ENCODE results near the gene S100PBP. TPM values are rescaled to one million over a fixed set of nuclear protein-coding genes. Genes with fewer than 3 reads are reported as not detected.

S100PBP gene
- total RNA-seq, 4 donors from 2014 or later = 25.4 to 46.9 (median 29.8) TPM

GRCh38 chr1:32779242-32779641, 38.2 kb upstream of the S100PBP start:
- Histone ChIP-seq H3K9me3 (no peaks in the 10 kb centered on the region), H3K4me1 (peaks cover 0 to 18% (median 0%) of the 10 kb centered on the region in 3 donors), H3K36me3 (peaks cover 0 to 100% of the 10 kb centered on the region in 2 donors), H3K4me3 (no peak overlapping the region), H3K27me3 (no peaks in the 10 kb centered on the region), H3K27ac (no peak overlapping the region)
- WGBS, 2 donors (ENCODE audit: low coverage in 1 of 2) = 91% methylated on average over 5 of the region's 5 CpGs; no CpG with 5 or more reads in 1 of the 2 donors
- TF ChIP-seq POLR2AphosphoS5 (IDR thresholded peaks at IDR 0.05) (no peak), POLR2A (IDR thresholded peaks at IDR 0.05) (no peak)
- ATAC-seq = no peak

DNA sequence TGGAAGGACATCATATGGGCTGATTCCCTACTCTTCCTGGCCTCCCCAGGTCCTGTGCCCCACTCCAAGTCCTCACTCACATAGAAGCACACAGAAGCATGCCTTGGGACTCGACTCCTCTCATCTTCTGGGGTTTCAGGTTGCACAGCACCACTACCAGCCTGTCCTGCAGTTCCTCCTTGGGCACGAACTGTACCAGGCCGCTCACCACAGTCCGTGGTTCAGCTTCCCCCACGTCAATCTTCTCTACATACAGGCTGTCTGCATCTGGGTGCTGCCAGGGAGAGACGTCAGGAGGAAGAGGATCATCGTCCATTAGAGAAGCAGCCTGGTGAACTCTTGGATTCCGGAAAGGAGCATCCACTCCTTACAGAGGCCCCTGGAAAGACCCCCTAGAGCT, 37.4 kb upstream of the S100PBP start:
- Histone ChIP-seq H3K27ac (no peak overlapping the region), H3K36me3 (peaks cover 0 to 100% of the 10 kb centered on the region in 2 donors), H3K27me3 (no peaks in the 10 kb centered on the region), H3K4me3 (no peak overlapping the region), H3K4me1 (peaks cover 0 to 11% (median 0%) of the 10 kb centered on the region in 3 donors), H3K9me3 (no peaks in the 10 kb centered on the region)
- TF ChIP-seq EP300 (IDR thresholded peaks at IDR 0.05) = no peak
- no peak for TF ChIP-seq POLR2AphosphoS5 (IDR thresholded peaks at IDR 0.05)
- TF ChIP-seq, protein P1, sequence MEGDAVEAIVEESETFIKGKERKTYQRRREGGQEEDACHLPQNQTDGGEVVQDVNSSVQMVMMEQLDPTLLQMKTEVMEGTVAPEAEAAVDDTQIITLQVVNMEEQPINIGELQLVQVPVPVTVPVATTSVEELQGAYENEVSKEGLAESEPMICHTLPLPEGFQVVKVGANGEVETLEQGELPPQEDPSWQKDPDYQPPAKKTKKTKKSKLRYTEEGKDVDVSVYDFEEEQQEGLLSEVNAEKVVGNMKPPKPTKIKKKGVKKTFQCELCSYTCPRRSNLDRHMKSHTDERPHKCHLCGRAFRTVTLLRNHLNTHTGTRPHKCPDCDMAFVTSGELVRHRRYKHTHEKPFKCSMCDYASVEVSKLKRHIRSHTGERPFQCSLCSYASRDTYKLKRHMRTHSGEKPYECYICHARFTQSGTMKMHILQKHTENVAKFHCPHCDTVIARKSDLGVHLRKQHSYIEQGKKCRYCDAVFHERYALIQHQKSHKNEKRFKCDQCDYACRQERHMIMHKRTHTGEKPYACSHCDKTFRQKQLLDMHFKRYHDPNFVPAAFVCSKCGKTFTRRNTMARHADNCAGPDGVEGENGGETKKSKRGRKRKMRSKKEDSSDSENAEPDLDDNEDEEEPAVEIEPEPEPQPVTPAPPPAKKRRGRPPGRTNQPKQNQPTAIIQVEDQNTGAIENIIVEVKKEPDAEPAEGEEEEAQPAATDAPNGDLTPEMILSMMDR (IDR thresholded peaks at IDR 0.05) = no peak
- no peak for TF ChIP-seq POLR2A (IDR thresholded peaks at IDR 0.05)
- ATAC-seq = peak; percentile 28
- 87% methylated on average over 5 of the region's 8 CpGs; no CpG with 5 or more reads in 1 of the 2 donors for WGBS, 2 donors (ENCODE audit: low coverage in 1 of 2)

- TF ChIP-seq POLR2A (IDR thresholded peaks at IDR 0.05) (no peak), EP300 (IDR thresholded peaks at IDR 0.05) (no peak), POLR2AphosphoS5 (IDR thresholded peaks at IDR 0.05) (no peak)
- TF ChIP-seq, protein P1 (IDR thresholded peaks at IDR 0.05) = no peak
- H3K9me3 ChIP-seq = no peaks in the 10 kb centered on the region
- no peaks in the 10 kb centered on the region for H3K27me3 ChIP-seq
- ATAC-seq = no peak
- H3K4me1 ChIP-seq = peaks cover 0 to 4% (median 0%) of the 10 kb centered on the region in 3 donors
- WGBS, 2 donors (ENCODE audit: low coverage in 1 of 2) = 50 to 76% methylated on average over 1 to 5 of the region's 8 CpGs
- no peak overlapping the region for H3K27ac ChIP-seq
- peaks cover 0 to 100% of the 10 kb centered on the region in 2 donors for H3K36me3 ChIP-seq
- no peak overlapping the region for H3K4me3 ChIP-seq
These were observed 36.7 kb upstream of the S100PBP start for GRCh38 chr1:32780628-32781234.

DNA sequence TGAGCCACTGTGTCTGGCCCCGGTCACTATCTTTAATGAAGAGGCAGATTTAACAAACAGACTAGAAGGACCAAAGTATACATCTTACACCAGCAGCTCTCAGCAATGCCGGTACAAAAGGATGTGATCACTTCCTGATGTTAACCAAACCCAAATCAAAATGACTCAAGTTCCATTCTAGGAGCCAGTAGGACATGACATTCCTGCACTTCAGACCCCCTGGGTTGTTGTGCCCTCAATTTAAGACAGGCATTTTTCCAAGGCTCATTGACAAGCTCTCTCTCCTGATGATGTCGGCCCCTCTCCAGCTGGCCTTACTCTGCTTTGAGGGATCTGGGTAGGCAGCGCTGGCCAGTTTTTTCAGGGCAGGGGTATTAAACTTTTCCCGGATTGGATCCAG, 35.4 kb upstream of the S100PBP start:
- Histone ChIP-seq H3K27me3 (no peaks in the 10 kb centered on the region), H3K36me3 (peaks cover 0 to 100% of the 10 kb centered on the region in 2 donors), H3K27ac (no peak overlapping the region), H3K4me1 (peaks cover 0 to 5% (median 0%) of the 10 kb centered on the region in 3 donors), H3K4me3 (no peak overlapping the region), H3K9me3 (no peaks in the 10 kb centered on the region)
- TF ChIP-seq, protein P1 (IDR thresholded peaks at IDR 0.05) = no peak
- TF ChIP-seq POLR2AphosphoS5 (IDR thresholded peaks at IDR 0.05) (no peak), EP300 (IDR thresholded peaks at IDR 0.05) (no peak), POLR2A (IDR thresholded peaks at IDR 0.05) (no peak)
- no peak for ATAC-seq
- WGBS, 2 donors (ENCODE audit: low coverage in 1 of 2) = 86% methylated on average over 5 of the region's 5 CpGs; no CpG with 5 or more reads in 1 of the 2 donors

- TF ChIP-seq EP300 (IDR thresholded peaks at IDR 0.05) (no peak), POLR2A (IDR thresholded peaks at IDR 0.05) (no peak), POLR2AphosphoS5 (IDR thresholded peaks at IDR 0.05) (no peak)
- TF ChIP-seq, protein P1 (IDR thresholded peaks at IDR 0.05) = no peak
- WGBS, 2 donors (ENCODE audit: low coverage in 1 of 2) = 84 to 93% methylated on average over 5 of the region's 5 CpGs
- peaks cover 0 to 97% of the 10 kb centered on the region in 2 donors for H3K36me3 ChIP-seq
These were observed 33.6 kb upstream of the S100PBP start for GRCh38 chr1:32783851-32784250.

More at GRCh38 chr1:32783851-32784250, 33.6 kb upstream of the S100PBP start:
- Histone ChIP-seq H3K9me3 (no peaks in the 10 kb centered on the region), H3K4me3 (no peak overlapping the region), H3K27me3 (no peaks in the 10 kb centered on the region), H3K4me1 (peaks cover 0 to 8% (median 0%) of the 10 kb centered on the region in 3 donors), H3K27ac (no peak overlapping the region)
- ATAC-seq = no peak
